CD4-positive, alpha-beta T cell (primary cell): ENCODE measurements around the gene ISOC2. TPM values are rescaled to one million over a fixed set of nuclear protein-coding genes. Genes with fewer than 3 reads are reported as not detected.
A peak's percentile ranks its signal among the peaks of the same experiment; 100 is the strongest.

Source experiments
- ATAC-seq: fragments of 200-7000 bp; cut with Tn5 transposase; one replicate; pipeline ENCODE4 v1.10.0; 2022; ENCODE audit warnings: mild to moderate bottlenecking; ENCODE audit not compliant: poor library complexity
- CTCF ChIA-PET: fragments of 350-600 bp; sonication (Branson Sonifier 250); formaldehyde crosslinking; loops from one replicate; lab custom pipeline; 2021; ENCODE audit warnings: antibody characterized with exemption, inconsistent platforms; lab: Charles Lee
- POLR2A ChIA-PET: fragments of 350-600 bp; sonication (Branson Sonifier 250); formaldehyde crosslinking; loops from one replicate; lab custom pipeline; 2021; ENCODE audit warnings: antibody characterized with exemption, inconsistent platforms; lab: Charles Lee
- DNase-seq, 14 experiments: peaks; one replicate each; pipeline ENCODE4 v3.0.0-alpha.2; 2013 to 2020; ENCODE audit warnings: mixed read lengths in 2 of 14
- H3K27ac ChIP-seq, 2 donors: one replicate each; pipeline versions ENCODE4 v1.5.1 to v1.7.0; 2013; ENCODE audit warnings: low read length in 2 of 2, low read depth in 1 of 2, mild to moderate bottlenecking in 1 of 2
- H3K27me3 ChIP-seq, 2 experiments: 1 replicate in 1 of 2; 2 replicates in 1 of 2; pipeline versions ENCODE4 v1.6.1 to v1.7.0; 2013; ENCODE audit warnings: low read length in 2 of 2, control low read depth in 1 of 2, mild to moderate bottlenecking in 1 of 2, moderate library complexity in 1 of 2; ENCODE audit not compliant: insufficient read depth in 2 of 2, control insufficient read depth in 1 of 2
- H3K36me3 ChIP-seq: one replicate; pipeline ENCODE4 v1.6.1; 2013; ENCODE audit warnings: low read length, control low read depth; ENCODE audit not compliant: insufficient read depth
- H3K4me1 ChIP-seq: one replicate; pipeline ENCODE4 v1.6.1; 2013; ENCODE audit warnings: low read length, control low read depth; ENCODE audit not compliant: insufficient read depth
- H3K4me3 ChIP-seq: one replicate; pipeline ENCODE4 v1.5.1; 2013; ENCODE audit warnings: mild to moderate bottlenecking, low read length, moderate library complexity
- H3K9me3 ChIP-seq, 2 experiments: 1 replicate in 1 of 2; 2 replicates in 1 of 2; pipeline versions ENCODE4 v1.6.1 to v1.7.0; 2013; ENCODE audit warnings: low read length in 2 of 2, mild to moderate bottlenecking in 2 of 2, control low read depth in 1 of 2, moderate library complexity in 1 of 2; ENCODE audit not compliant: control insufficient read depth in 1 of 2, insufficient read depth in 1 of 2
- H3K27ac Mint-ChIP-seq: one replicate; pipeline ENCODE4 v1.8.0; 2020; ENCODE audit warnings: mixed read lengths
- H3K27me3 Mint-ChIP-seq: one replicate; pipeline ENCODE4 v1.8.0; 2021; ENCODE audit warnings: mixed read lengths
- H3K36me3 Mint-ChIP-seq: one replicate; pipeline ENCODE4 v1.8.0; 2021; ENCODE audit warnings: low read depth, mixed read lengths
- H3K4me1 Mint-ChIP-seq: one replicate; pipeline ENCODE4 v1.8.0; 2021; ENCODE audit warnings: low read depth, mixed read lengths
- H3K4me3 Mint-ChIP-seq: one replicate; pipeline ENCODE4 v1.8.0; 2020; ENCODE audit warnings: mild to moderate bottlenecking, mixed read lengths
- H3K9me3 Mint-ChIP-seq: one replicate; pipeline ENCODE4 v1.8.0; 2020; ENCODE audit warnings: mixed read lengths
- CTCF ChIP-seq: fragments of 200-600 bp; IDR thresholded peaks from one replicate; pipeline ENCODE4 v1.8.0; 2022; ENCODE audit warnings: antibody characterized with exemption, mild to moderate bottlenecking
- intact Hi-C, 2 experiments: fragments of 100-400 bp; cut with DNase I in 1 of 2; cut with micrococcal nuclease in 1 of 2; formaldehyde crosslinking; loops; one replicate each; pipeline versions ENCODE4 v1.15.1 to v1.9.0; 2023 to 2025; cut with DNase I, micrococcal nuclease
- total RNA-seq, 174 experiments: library from RNA in 2 of 174; stranded (reverse) in 2 of 174; gene quantifications; one replicate each; pipeline ENCODE4 v1.2.3 and lab custom pipeline; 2021 to 2026

Gene ISOC2
- total RNA-seq, 2 experiments from 2014 or later = 1.5 to 2.2 TPM

GRCh38 chr19:55406091-55406825 lies 55.2 kb downstream of the ISOC2 start:
- POLR2A ChIA-PET = interaction anchor here (1.0 to 2.3 kb wide), 8 partner anchors 12 to 152 kb away, joined by 3 to 45 read pairs (median 11); partner anchors contain the start of genes KMT5C, PPP6R1, RPL28 and TMEM238
- CTCF ChIA-PET = interaction anchor here (0.6 kb wide), 1 partner anchor 11 kb away, joined by 3 read pairs; no protein-coding TSS in a partner anchor
- DNase-seq (peak in 1 of 14 experiments; percentile 38), ATAC-seq (no peak)
- H3K4me1 ChIP-seq = peaks cover 34% of the 10 kb centered on the region
- Mint-ChIP-seq H3K9me3 (no peaks in the 10 kb centered on the region), H3K4me1 (peaks cover 29% of the 10 kb centered on the region), H3K36me3 (peaks cover 60% of the 10 kb centered on the region), H3K27ac (peak overlapping the region; percentile 99), H3K27me3 (no peaks in the 10 kb centered on the region), H3K4me3 (peak overlapping the region; percentile 94)
- H3K27me3 ChIP-seq = no peaks in the 10 kb centered on the region
- H3K9me3 ChIP-seq = peaks cover 0 to 3% of the 10 kb centered on the region in 2 experiments
- peak overlapping the region; percentile 61 for H3K4me3 ChIP-seq
- no peak overlapping the region for H3K27ac ChIP-seq
- TF ChIP-seq CTCF = no peak
- H3K36me3 ChIP-seq = peaks cover 35% of the 10 kb centered on the region
- intact Hi-C loops = loop anchor here in 1 of 2 experiments (1.0 to 10.0 kb wide), 6 partner anchors 20 to 229 kb away; partner anchors contain the start of genes C19orf85, ISOC2, KMT5C and PPP6R1

- ChIA-PET CTCF (interaction anchor here (0.6 kb wide), 1 partner anchor 11 kb away, joined by 3 read pairs; no protein-coding TSS in a partner anchor), POLR2A (interaction anchor here (1.0 to 2.3 kb wide), 3 partner anchors 66 to 146 kb away, joined by 3 to 19 read pairs (median 4); partner anchors contain the start of genes KMT5C and ZNF628)
- H3K27ac Mint-ChIP-seq = peak overlapping the region; percentile 99
- Histone ChIP-seq H3K9me3 (peaks cover 0 to 3% of the 10 kb centered on the region in 2 experiments), H3K27ac (no peak overlapping the region), H3K4me3 (no peak overlapping the region), H3K36me3 (peaks cover 39% of the 10 kb centered on the region), H3K4me1 (peaks cover 34% of the 10 kb centered on the region), H3K27me3 (no peaks in the 10 kb centered on the region)
- H3K4me1 Mint-ChIP-seq = peaks cover 29% of the 10 kb centered on the region
- H3K36me3 Mint-ChIP-seq = peaks cover 65% of the 10 kb centered on the region
- ATAC-seq (no peak), DNase-seq (no peak)
- intact Hi-C loops = loop anchor here in 1 of 2 experiments (1.0 to 10.0 kb wide), 6 partner anchors 19 to 229 kb away; partner anchors contain the start of genes C19orf85, ISOC2, KMT5C and PPP6R1
- H3K9me3 Mint-ChIP-seq = no peaks in the 10 kb centered on the region
- TF ChIP-seq CTCF = no peak
- no peaks in the 10 kb centered on the region for H3K27me3 Mint-ChIP-seq
- peak overlapping the region; percentile 94 for H3K4me3 Mint-ChIP-seq
These were observed 55.8 kb downstream of the ISOC2 start for GRCh38 chr19:55405638-55406037.

Other genes with a start within 250 kb of the ISOC2 start
- 10 to 100 TPM; 11.7 to 11.8 TPM for gene TMEM86B, start 232.9 kb downstream of the ISOC2 start, total RNA-seq
- gene PPP6R1, start 202.6 kb downstream of the ISOC2 start, total RNA-seq = 100 to 1,000 TPM; 172 to 182 TPM
- 10 to 100 TPM; 14.3 to 15.1 TPM for gene HSPBP1, start 181.5 kb downstream of the ISOC2 start, total RNA-seq
- 1 to 10 TPM; 2.6 to 2.7 TPM for gene BRSK1, start 177.6 kb downstream of the ISOC2 start, total RNA-seq
- gene TMEM150B, start 136.3 kb downstream of the ISOC2 start, total RNA-seq = not detected
- 100 to 1,000 TPM; 113 to 115 TPM for gene KMT5C, start 121.8 kb downstream of the ISOC2 start, total RNA-seq
- under 1 TPM in 1 of 2 experiments, not detected in 1; 0.28 TPM for gene COX6B2, start 106.9 kb downstream of the ISOC2 start, total RNA-seq
- under 1 TPM in 1 of 2 experiments, not detected in 1; 0.08 TPM for gene GARIN5B, start 98.4 kb downstream of the ISOC2 start, total RNA-seq
- gene IL11, start 91.2 kb downstream of the ISOC2 start, total RNA-seq = under 1 TPM; 0.22 to 0.92 TPM
- gene TMEM190, start 84.8 kb downstream of the ISOC2 start, total RNA-seq = not detected
- gene TMEM238, start 77.3 kb downstream of the ISOC2 start, total RNA-seq = 10 to 100 TPM; 14.2 to 14.3 TPM
- 1,000 to 10,000 TPM; 3,995 to 4,178 TPM for gene RPL28, start 75.7 kb downstream of the ISOC2 start, total RNA-seq
- gene UBE2S, start 53.9 kb downstream of the ISOC2 start, total RNA-seq = 10 to 100 TPM; 50.9 to 62.9 TPM
- gene SHISA7, start 18.3 kb downstream of the ISOC2 start, total RNA-seq = not detected
- gene C19orf85, start 3.1 kb upstream of the ISOC2 start, total RNA-seq = not detected
- gene ZNF628, start 15.0 kb upstream of the ISOC2 start, total RNA-seq = 10 to 100 TPM; 26.6 to 27.2 TPM
- gene NAT14, start 23.5 kb upstream of the ISOC2 start, total RNA-seq = 10 to 100 TPM; 10.5 to 14.7 TPM
- 1 to 10 TPM in 1 of 2 experiments, under 1 TPM in 1; 0.42 to 1.3 TPM for gene SSC5D, start 26.8 kb upstream of the ISOC2 start, total RNA-seq
- not detected for gene SBK2, start 75.5 kb upstream of the ISOC2 start, total RNA-seq
- not detected for gene SBK3, start 83.9 kb upstream of the ISOC2 start, total RNA-seq
- gene ZNF579, start 119.2 kb upstream of the ISOC2 start, total RNA-seq = 1 to 10 TPM; 6.7 to 7.1 TPM
- 1 to 10 TPM; 5.5 to 7.3 TPM for gene FIZ1, start 137.9 kb upstream of the ISOC2 start, total RNA-seq
- 10 to 100 TPM in 1 of 2 experiments, 1 to 10 TPM in 1; 9.6 to 10.3 TPM for gene ZNF524, start 138.6 kb upstream of the ISOC2 start, total RNA-seq
- gene ZNF865, start 144.0 kb upstream of the ISOC2 start, total RNA-seq = 10 to 100 TPM; 12.0 to 12.9 TPM
- gene ZNF784, start 162.9 kb upstream of the ISOC2 start, total RNA-seq = 10 to 100 TPM; 11.2 to 11.8 TPM
- gene ZNF580, start 179.4 kb upstream of the ISOC2 start, total RNA-seq = 10 to 100 TPM; 45.2 to 46.6 TPM
- gene ZNF581, start 182.0 kb upstream of the ISOC2 start, total RNA-seq = 10 to 100 TPM; 23.1 to 24.7 TPM
- 1 to 10 TPM; 1.7 to 1.8 TPM for gene CCDC106, start 186.6 kb upstream of the ISOC2 start, total RNA-seq
- 100 to 1,000 TPM; 209 to 212 TPM for gene U2AF2, start 193.4 kb upstream of the ISOC2 start, total RNA-seq
- 10 to 100 TPM; 39.0 to 40.5 TPM for gene EPN1, start 213.6 kb upstream of the ISOC2 start, total RNA-seq